Measurements from ENCODE around the gene HSPA14. TPM values are rescaled to one million over a fixed set of nuclear protein-coding genes. Genes with fewer than 3 reads are reported as not detected.

The HSPA14 gene
- total RNA-seq, 1 experiment from 2014 or later = 19.9 TPM

DNA sequence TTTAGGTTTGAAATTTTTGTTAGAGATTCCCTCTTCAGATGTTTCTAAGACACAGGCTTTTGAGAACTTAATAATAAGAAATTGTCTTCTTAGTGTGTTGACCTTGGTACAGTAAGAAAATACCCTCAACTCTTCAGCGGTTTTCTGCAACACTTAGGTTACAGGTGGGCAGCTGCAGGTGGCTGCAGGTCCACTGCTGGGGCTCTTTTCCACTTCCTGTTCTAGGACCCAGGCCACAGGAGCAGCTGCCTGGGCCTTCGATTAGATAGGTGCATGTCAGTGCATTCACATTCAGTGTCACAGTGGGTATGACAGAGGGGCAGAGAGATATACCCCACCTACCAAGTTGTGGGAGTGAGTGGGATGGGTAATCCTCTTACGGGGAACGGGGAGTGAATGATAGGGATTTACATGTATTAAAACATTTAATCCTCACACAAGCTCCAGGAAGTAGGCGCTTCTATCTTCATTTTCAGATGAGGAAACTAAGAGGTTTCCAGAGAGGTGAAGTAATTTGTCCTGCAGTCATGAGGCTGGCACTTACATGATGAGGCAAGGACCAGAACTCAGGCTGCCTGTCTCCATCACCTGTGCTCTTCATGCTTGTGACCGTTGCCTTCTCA lies 20.3 kb downstream of the HSPA14 start:
- Histone ChIP-seq H3K27ac (ENCODE audit: low read depth, low read length) (no peak overlapping the region), H3K4me1 (ENCODE audit: control insufficient read depth in 1 of 2, insufficient read depth in 2 of 2, low read length in 2 of 2) (no peaks in the 10 kb centered on the region), H4K20me1 (ENCODE audit: insufficient read depth) (no peaks in the 10 kb centered on the region), H3K36me3 (ENCODE audit: control insufficient read depth in 1 of 2, insufficient read depth in 2 of 2, low read length in 2 of 2) (peaks cover 0 to 14% of the 10 kb centered on the region in 2 experiments; a peak in 2 of 4 replicates), H3K79me2 (ENCODE audit: insufficient read depth, low read length) (no peaks in the 10 kb centered on the region; the same call in 1 of the 2 replicates), H3K4me2 (ENCODE audit: low read length) (no peak overlapping the region), H2AFZ (ENCODE audit: low read depth, low read length, poor library complexity, severe bottlenecking) (no peak overlapping the region), H3K27me3 (ENCODE audit: insufficient read depth, low read length) (no peaks in the 10 kb centered on the region), H3K9me3 (ENCODE audit: control insufficient read depth in 1 of 2, insufficient read depth in 1 of 2, low read depth in 1 of 2, low read length in 2 of 2) (no peaks in the 10 kb centered on the region), H3K9me2 (ENCODE audit: insufficient read depth) (no peaks in the 10 kb centered on the region), H3K9ac (ENCODE audit: low read length) (no peak overlapping the region), H3K4me3 (replicated peaks in 1 of 2; ENCODE audit: low read depth in 1 of 2, low read length in 2 of 2) (no peak overlapping the region)
- ChIA-PET POLR2A (no interaction called here), CTCF (no interaction called here), RAD21 (ENCODE audit: low non-redundant PET in 1 of 2, low total read pairs in 2 of 2, uncharacterized antibody in 2 of 2, unreplicated experiment in 2 of 2) (no interaction called here)
- ATAC-seq (no peak), DNase-seq (ENCODE audit: low read depth, low spot score) (no peak)
- TF ChIP-seq SRF (IDR thresholded peaks at IDR 0.05; ENCODE audit: low read depth) (no peak), TCF7L2 (IDR thresholded peaks at IDR 0.05; ENCODE audit: borderline replicate concordance, extremely low read depth, insufficient read depth, insufficient read length) (no peak), CBX3 (IDR thresholded peaks at IDR 0.05; ENCODE audit: low read depth) (no peak), FOSL1 (IDR thresholded peaks at IDR 0.05; ENCODE audit: low read depth) (no peak), ZFX (IDR thresholded peaks at IDR 0.05) (no peak), POLR2AphosphoS5 (IDR thresholded peaks at IDR 0.05; ENCODE audit: low read depth, low read length) (no peak), CEBPB (IDR thresholded peaks at IDR 0.05; ENCODE audit: low read depth) (no peak), POLR2A (IDR thresholded peaks at IDR 0.05; ENCODE audit: borderline replicate concordance, extremely low read depth, insufficient read depth, insufficient read length) (no peak), SIN3A (IDR thresholded peaks at IDR 0.05; ENCODE audit: low read depth) (no peak), REST (IDR thresholded peaks at IDR 0.05; ENCODE audit: low read depth) (no peak), EGR1 (IDR thresholded peaks at IDR 0.05; ENCODE audit: low read depth) (no peak), RAD21 (IDR thresholded peaks at IDR 0.05; ENCODE audit: low read depth) (no peak), EZH2 (IDR thresholded peaks at IDR 0.05) (no peak), ZBTB33 (IDR thresholded peaks at IDR 0.05; ENCODE audit: extremely low read depth, insufficient replicate concordance, low read length) (no peak), JUND (IDR thresholded peaks at IDR 0.05) (no peak), ELF1 (IDR thresholded peaks at IDR 0.05; ENCODE audit: borderline replicate concordance, low read depth) (no peak), ZNF274 (IDR thresholded peaks at IDR 0.05; ENCODE audit: low read depth, low read length) (no peak), EZH2phosphoT487 (IDR thresholded peaks at IDR 0.05; ENCODE audit: borderline replicate concordance) (no peak)
- TF ChIP-seq, protein P1, sequence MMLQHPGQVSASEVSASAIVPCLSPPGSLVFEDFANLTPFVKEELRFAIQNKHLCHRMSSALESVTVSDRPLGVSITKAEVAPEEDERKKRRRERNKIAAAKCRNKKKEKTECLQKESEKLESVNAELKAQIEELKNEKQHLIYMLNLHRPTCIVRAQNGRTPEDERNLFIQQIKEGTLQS (IDR thresholded peaks at IDR 0.05) = no peak
- TF ChIP-seq, protein P2, sequence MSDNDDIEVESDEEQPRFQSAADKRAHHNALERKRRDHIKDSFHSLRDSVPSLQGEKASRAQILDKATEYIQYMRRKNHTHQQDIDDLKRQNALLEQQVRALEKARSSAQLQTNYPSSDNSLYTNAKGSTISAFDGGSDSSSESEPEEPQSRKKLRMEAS (IDR thresholded peaks at IDR 0.05) = no peak
- intact Hi-C loops (cut with micrococcal nuclease) = no loop called here
- no TSS peak for BruUV-seq (replicated peaks)

All from HCT116 (cell line).